Pancreas (tissue), 10 donors: ENCODE results near the gene SKOR1. TPM values are rescaled to one million over a fixed set of nuclear protein-coding genes. Genes with fewer than 3 reads are reported as not detected.

ENCODE experiments used
- ATAC-seq, 4 donors: fragments of 200-7000 bp; cut with Tn5 transposase; one replicate each; pipeline versions ENCODE4 v1.8.0 to v1.9.1; 2020; ENCODE audit warnings: mild to moderate bottlenecking in 4 of 4, moderate library complexity in 4 of 4
- DNase-seq, 6 donors: peaks; one replicate each; pipeline ENCODE4 v3.0.0-alpha.2; 2020
- FAIRE-seq: peaks from 2 replicates; lab custom pipeline; 2012; peaks lifted over from hg19 to GRCh38; lab: Jason Lieb, UNC
- H3K27ac ChIP-seq, 4 donors: fragments of 200-600 bp; sonication (generic); 1 replicate in 3 of 4; 2 replicates in 1 of 4; pipeline versions ENCODE4 v1.5.0 to v1.8.0; 2020
- H3K27me3 ChIP-seq, 4 donors: fragments of 200-600 bp; one replicate each; pipeline ENCODE4 v1.8.0; 2021
- H3K36me3 ChIP-seq, 3 donors: fragments of 200-600 bp; sonication (generic) in 1 of 3; one replicate each; pipeline versions ENCODE4 v1.5.0 to v1.8.0; 2020 to 2021
- H3K4me1 ChIP-seq, 3 donors: fragments of 200-600 bp; one replicate each; pipeline ENCODE4 v1.8.0; 2021
- H3K4me3 ChIP-seq, 4 donors: fragments of 200-600 bp; sonication (generic) in 2 of 4; one replicate each; pipeline versions ENCODE4 v1.5.0 to v1.8.0; 2020 to 2021
- H3K9me3 ChIP-seq, 4 donors: fragments of 200-600 bp; one replicate each; pipeline ENCODE4 v1.8.0; 2021
- WGBS, 2 donors: extraction: QIAGEN DNeasy Blood & Tissue Kit; methylation state at CpG; one replicate each; pipeline ENCODE4 v1.1.7; 2013; 5-methylcytosine and 5-hydroxymethylcytosine counted together
- intact Hi-C, 3 donors: fragments of 100-400 bp; cut with DNase I; formaldehyde crosslinking; loops; one replicate each; pipeline versions ENCODE4 v1.11.1 to v1.14.2; 2022
- polyA plus RNA-seq, 2 donors: library from polyadenylated mRNA; stranded (reverse); fragments of 200-250 nt; gene quantifications; one replicate each; pipeline ENCODE4 v1.2.3, GENCODE V29; 2013
- total RNA-seq, 6 donors: library from RNA; stranded (reverse); fragmentation: NEBNext Ultra II Directional in 4 of 6; extraction: Animal tissue kit (Norgen Biotek cat#: 25700) in 4 of 6; gene quantifications; one replicate each; pipeline versions ENCODE4 v1.2.1 to v1.2.4, GENCODE V29; 2021 to 2023
- TF ChIP-seq, protein P1 (sequence below), 4 donors: fragments of 200-600 bp; sonication (generic) in 3 of 4; IDR thresholded peaks; one replicate each; pipeline versions ENCODE4 v1.5.0 to v1.8.0; 2021; ENCODE audit warnings: antibody characterized with exemption in 4 of 4
- donor health status: healthy with polysubstance abuse.
- donor health status: DM: no; HTN: no; CAD: no; lungs with moderate emphysema.
- donor health status: DM: no; HTN: no; CAD: no.
- donor health status: control.
- donor health status: control.
- donor health status: Bipolar disorder and iron deficiency.
- donor health status: DM: yes; HTN: yes; CAD: no.
- donor health status: DM: no; HTN: no; CAD: no.
- donor health status: DM: no; HTN: no; CAD: no.
- donor health status: DM: yes; HTN: yes; CAD: no.

Gene SKOR1
- total and polyA plus RNA-seq, 8 donors: 0.09 to 0.54 (median 0.36) TPM

DNA sequence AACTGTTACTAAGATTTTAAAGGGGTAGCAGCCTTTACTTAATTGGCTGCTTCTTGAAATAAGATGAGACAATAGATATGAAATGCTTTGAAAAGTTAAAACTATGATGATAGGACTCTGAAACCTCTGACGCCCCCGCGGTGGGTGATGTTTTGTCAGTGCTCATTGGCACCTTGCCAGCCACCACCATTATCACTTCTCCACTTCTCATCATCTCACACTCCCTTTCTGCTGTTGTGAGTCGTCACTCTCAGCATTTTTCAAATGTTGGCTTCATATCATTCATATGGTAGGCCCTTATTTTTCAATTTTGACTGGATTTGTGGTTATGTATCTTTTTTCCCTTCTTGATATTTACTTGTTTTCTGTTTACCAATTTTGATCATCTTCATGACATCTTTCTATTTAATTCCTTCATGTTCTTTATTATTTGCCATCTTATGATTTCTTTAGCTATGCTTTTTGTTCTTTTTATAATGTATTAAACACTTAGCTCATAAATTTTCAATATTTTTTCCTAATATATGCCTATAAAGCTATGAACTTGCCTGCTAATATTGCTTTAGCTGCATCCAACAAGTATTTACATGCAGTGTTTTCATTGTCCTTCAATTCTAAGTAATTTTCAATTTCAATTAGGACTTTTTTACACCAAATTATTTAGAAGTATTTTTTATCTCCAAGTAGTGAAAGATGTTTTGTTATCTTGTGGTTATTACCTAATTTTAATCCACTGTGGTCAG lies 30.3 kb upstream of the SKOR1 start:
- intact Hi-C loops: no loop called here
- DNase-seq (no peak), FAIRE-seq (no peak), ATAC-seq (no peak)
- Histone ChIP-seq H3K9me3 (no peaks in the 10 kb centered on the region), H3K4me1 (no peaks in the 10 kb centered on the region), H3K27me3 (no peaks in the 10 kb centered on the region), H3K36me3 (no peaks in the 10 kb centered on the region), H3K4me3 (no peak overlapping the region), H3K27ac (no peak overlapping the region)
- TF ChIP-seq, protein P1, sequence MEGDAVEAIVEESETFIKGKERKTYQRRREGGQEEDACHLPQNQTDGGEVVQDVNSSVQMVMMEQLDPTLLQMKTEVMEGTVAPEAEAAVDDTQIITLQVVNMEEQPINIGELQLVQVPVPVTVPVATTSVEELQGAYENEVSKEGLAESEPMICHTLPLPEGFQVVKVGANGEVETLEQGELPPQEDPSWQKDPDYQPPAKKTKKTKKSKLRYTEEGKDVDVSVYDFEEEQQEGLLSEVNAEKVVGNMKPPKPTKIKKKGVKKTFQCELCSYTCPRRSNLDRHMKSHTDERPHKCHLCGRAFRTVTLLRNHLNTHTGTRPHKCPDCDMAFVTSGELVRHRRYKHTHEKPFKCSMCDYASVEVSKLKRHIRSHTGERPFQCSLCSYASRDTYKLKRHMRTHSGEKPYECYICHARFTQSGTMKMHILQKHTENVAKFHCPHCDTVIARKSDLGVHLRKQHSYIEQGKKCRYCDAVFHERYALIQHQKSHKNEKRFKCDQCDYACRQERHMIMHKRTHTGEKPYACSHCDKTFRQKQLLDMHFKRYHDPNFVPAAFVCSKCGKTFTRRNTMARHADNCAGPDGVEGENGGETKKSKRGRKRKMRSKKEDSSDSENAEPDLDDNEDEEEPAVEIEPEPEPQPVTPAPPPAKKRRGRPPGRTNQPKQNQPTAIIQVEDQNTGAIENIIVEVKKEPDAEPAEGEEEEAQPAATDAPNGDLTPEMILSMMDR (IDR thresholded peaks at IDR 0.05): no peak
- 94 to 97% methylated on average over 4 of the region's 4 CpGs for WGBS, 2 donors

DNA sequence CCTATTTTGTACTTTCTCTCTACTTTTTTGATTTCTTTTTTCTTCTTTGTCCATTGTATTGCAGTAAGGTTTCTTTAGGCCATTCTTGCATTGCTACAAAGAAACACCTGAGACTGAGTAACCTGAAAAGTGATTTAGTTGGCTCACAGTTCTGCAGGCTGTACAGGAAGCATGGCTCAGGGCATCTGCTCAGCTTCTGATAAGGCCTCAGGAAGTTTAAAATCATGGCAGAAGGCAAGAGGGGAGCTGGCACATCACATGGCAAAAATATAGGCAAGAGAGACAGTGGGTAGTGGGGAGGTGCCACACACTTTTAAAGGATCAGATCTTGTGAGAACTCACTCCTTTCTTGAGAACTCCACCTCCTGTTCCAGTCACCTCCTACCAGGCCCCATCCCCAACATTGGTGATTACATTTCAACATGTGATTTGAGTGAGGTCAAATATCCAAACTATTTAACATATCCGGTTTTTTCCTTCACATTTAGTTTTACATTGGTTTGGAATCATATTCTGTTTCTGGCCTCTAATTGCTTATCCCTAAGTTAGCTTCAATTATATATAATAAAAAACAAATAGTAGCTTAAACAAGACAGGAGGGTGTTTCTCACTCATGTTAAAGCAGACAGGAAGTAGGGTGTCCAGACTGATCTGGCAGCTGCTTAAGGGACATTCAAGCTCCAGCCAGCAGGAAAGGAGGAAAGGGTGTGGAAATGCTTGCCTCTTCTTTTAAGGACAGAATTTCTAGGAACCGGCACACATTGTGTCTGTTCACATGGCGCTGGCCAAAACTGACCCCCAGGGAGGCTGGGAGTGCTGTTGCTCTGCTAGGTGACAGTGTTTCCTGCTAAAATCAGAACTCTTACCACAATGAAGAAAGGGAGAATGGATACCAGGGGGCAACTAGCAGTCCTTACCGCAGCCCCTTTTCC lies 28.8 kb upstream of the SKOR1 start:
- H3K4me3 ChIP-seq: no peak overlapping the region
- FAIRE-seq: no peak
- H3K9me3 ChIP-seq: no peaks in the 10 kb centered on the region
- ATAC-seq: no peak
- no peak overlapping the region for H3K27ac ChIP-seq
- no peaks in the 10 kb centered on the region for H3K27me3 ChIP-seq
- 85 to 92% methylated on average over 4 of the region's 4 CpGs for WGBS, 2 donors
- DNase-seq: no peak
- TF ChIP-seq, protein P1 (IDR thresholded peaks at IDR 0.05): no peak
- H3K36me3 ChIP-seq: no peaks in the 10 kb centered on the region
- intact Hi-C loops: no loop called here
- H3K4me1 ChIP-seq: no peaks in the 10 kb centered on the region

DNA sequence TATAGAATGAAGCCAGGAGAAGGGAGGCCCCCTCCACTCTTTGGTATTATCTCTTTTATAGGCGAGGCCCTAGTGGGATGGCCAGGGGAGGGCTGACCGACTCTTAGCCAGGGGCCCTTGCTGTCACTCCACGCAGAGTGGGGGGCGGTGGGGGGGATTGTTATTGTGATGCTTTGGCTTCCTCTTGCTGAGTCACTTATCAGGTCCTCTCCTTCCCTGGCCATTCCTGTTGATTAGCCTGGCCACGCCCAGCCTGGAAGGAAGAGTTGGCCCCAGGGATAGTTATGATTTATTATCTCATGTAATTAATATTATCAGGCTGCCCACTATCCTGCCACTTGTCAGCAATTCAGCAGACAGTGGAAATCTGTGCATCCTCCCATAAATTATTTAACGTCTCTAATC lies 25.5 kb upstream of the SKOR1 start:
- H3K27ac ChIP-seq: no peak overlapping the region
- ATAC-seq (no peak), DNase-seq (no peak), FAIRE-seq (no peak)
- H3K4me1 ChIP-seq: no peaks in the 10 kb centered on the region
- no peak overlapping the region for H3K4me3 ChIP-seq
- TF ChIP-seq, protein P1 (IDR thresholded peaks at IDR 0.05): no peak
- intact Hi-C loops: no loop called here
- no peaks in the 10 kb centered on the region for H3K9me3 ChIP-seq
- no peaks in the 10 kb centered on the region for H3K36me3 ChIP-seq
- 70 to 84% methylated on average over 6 of the region's 6 CpGs for WGBS, 2 donors
- H3K27me3 ChIP-seq: no peaks in the 10 kb centered on the region

DNA sequence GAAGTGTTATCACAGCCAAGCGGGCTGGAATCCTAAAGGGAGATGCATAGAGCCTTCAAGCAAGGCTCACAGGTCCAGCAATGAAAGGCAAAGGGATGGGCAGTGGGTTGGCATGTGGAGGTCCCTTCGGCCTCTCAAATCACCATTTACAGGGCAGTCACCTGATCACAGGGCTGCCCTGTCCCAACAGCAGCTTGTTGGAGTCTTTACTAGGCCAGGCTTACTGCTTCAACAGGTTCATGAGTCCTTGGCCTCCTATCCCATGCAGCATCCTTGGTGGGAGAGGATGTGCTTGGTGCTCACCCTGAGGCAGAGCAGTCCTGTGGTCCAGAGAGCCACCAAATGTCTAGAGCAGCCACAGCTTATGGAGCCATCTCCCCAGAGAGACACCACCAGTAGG lies 24.2 kb upstream of the SKOR1 start:
- no peak for FAIRE-seq
- H3K9me3 ChIP-seq: no peaks in the 10 kb centered on the region
- H3K4me1 ChIP-seq: no peaks in the 10 kb centered on the region
- TF ChIP-seq, protein P1 (IDR thresholded peaks at IDR 0.05): no peak
- H3K27me3 ChIP-seq: no peaks in the 10 kb centered on the region
- no peak for DNase-seq
- ATAC-seq: no peak
- no peaks in the 10 kb centered on the region for H3K36me3 ChIP-seq
- no peak overlapping the region for H3K4me3 ChIP-seq
- WGBS, 2 donors: 88 to 98% methylated on average over 2 of the region's 2 CpGs
- H3K27ac ChIP-seq: no peak overlapping the region
- intact Hi-C loops: no loop called here
